Bronchial epithelial cell (primary cell): ENCODE measurements around the gene DUSP7. TPM values are rescaled to one million over a fixed set of nuclear protein-coding genes. Genes with fewer than 3 reads are reported as not detected.

Experiments used
- DNase-seq: peaks from one replicate; pipeline ENCODE4 v3.0.0-alpha.2; 2010; ENCODE audit warnings: low read depth
- FAIRE-seq: peaks from 2 replicates; lab custom pipeline; 2011; peaks lifted over from hg19 to GRCh38; lab: Jason Lieb, UNC
- H3K27me3 ChIP-seq: 2 replicates; pipeline ENCODE4 v1.5.1; 2011; ENCODE audit warnings: low read length; ENCODE audit not compliant: control insufficient read depth, insufficient read depth
- H3K36me3 ChIP-seq: 2 replicates; pipeline ENCODE4 v1.5.1; 2011; ENCODE audit warnings: low read length; ENCODE audit not compliant: control insufficient read depth, insufficient read depth
- H3K4me3 ChIP-seq: 2 replicates; pipeline ENCODE4 v1.5.1; 2011; ENCODE audit warnings: mild to moderate bottlenecking, low read depth, low read length, control low read depth
- CTCF ChIP-seq: IDR thresholded peaks from 2 replicates; pipeline ENCODE4 v1.5.1; 2011; ENCODE audit warnings: mild to moderate bottlenecking, moderate library complexity, low read length, control low read depth, inconsistent platforms; ENCODE audit not compliant: insufficient read depth, severe bottlenecking
- total RNA-seq: library from RNA; depleted of rRNA; stranded (reverse); fragments of >200 nt; gene quantifications from 2 replicates; pipeline ENCODE4 v1.2.1, GENCODE V29; 2014

Gene DUSP7
- total RNA-seq, 1 donor from 2014 or later, result 38.2 TPM

GRCh38 chr3:52072020-52072419 is 15.6 kb upstream of the DUSP7 start:
- FAIRE-seq, result no peak
- Histone ChIP-seq H3K4me3 (no peak overlapping the region), H3K36me3 (no peaks in the 10 kb centered on the region), H3K27me3 (no peaks in the 10 kb centered on the region)
- no peak for DNase-seq
- no peak for TF ChIP-seq CTCF

- DNase-seq (no peak), FAIRE-seq (no peak)
- no peak overlapping the region for H3K4me3 ChIP-seq
- no peaks in the 10 kb centered on the region for H3K36me3 ChIP-seq
- TF ChIP-seq CTCF, result no peak
- no peaks in the 10 kb centered on the region for H3K27me3 ChIP-seq
Observed at GRCh38 chr3:52070724-52071621, 14.6 kb upstream of the DUSP7 start.

GRCh38 chr3:52069855-52070254 is 13.5 kb upstream of the DUSP7 start:
- no peak for FAIRE-seq
- Histone ChIP-seq H3K36me3 (no peaks in the 10 kb centered on the region), H3K4me3 (no peak overlapping the region), H3K27me3 (no peaks in the 10 kb centered on the region)
- TF ChIP-seq CTCF, result no peak
- DNase-seq, result no peak

GRCh38 chr3:52069135-52069534 is 12.8 kb upstream of the DUSP7 start:
- no peak for TF ChIP-seq CTCF
- Histone ChIP-seq H3K27me3 (no peaks in the 10 kb centered on the region), H3K36me3 (no peaks in the 10 kb centered on the region), H3K4me3 (no peak overlapping the region)
- DNase-seq (no peak), FAIRE-seq (no peak)

- no peak for FAIRE-seq
- H3K27me3 ChIP-seq, result no peaks in the 10 kb centered on the region
Observed at GRCh38 chr3:52068730-52069129, 12.4 kb upstream of the DUSP7 start.

More at GRCh38 chr3:52068730-52069129, 12.4 kb upstream of the DUSP7 start:
- no peak for TF ChIP-seq CTCF
- Histone ChIP-seq H3K36me3 (no peaks in the 10 kb centered on the region), H3K4me3 (no peak overlapping the region)
- no peak for DNase-seq
